Neural cell (in vitro differentiated cells): Measurements from ENCODE around the gene ADGRA1. TPM values are rescaled to one million over a fixed set of nuclear protein-coding genes. Genes with fewer than 3 reads are reported as not detected.
"Not testable (repeated sequence)": the region's sequence is repeated elsewhere in the genome, so short reads cannot be mapped to it uniquely, and the experiment has no call there.

Experiments
- H2AFZ ChIP-seq: fragments of 200-600, 300-800 bp; sonication (generic), shearing (Covaris generic); 2 replicates; pipeline ENCODE4 v1.6.0; 2014; ENCODE audit warnings: low read depth, mild to moderate bottlenecking, antibody characterized with exemption, low read length, moderate library complexity
- H3F3A ChIP-seq: fragments of 200-600 bp; shearing (Covaris generic); 2 replicates; pipeline ENCODE4 v1.6.1; 2016; ENCODE audit warnings: mild to moderate bottlenecking, moderate library complexity, mixed read lengths, antibody characterized with exemption, low read length; ENCODE audit not compliant: insufficient read depth, poor library complexity, severe bottlenecking
- H3K27ac ChIP-seq: fragments of 200-600, 300-800 bp; sonication (generic), shearing (Covaris generic); 2 replicates; pipeline ENCODE4 v1.5.1; 2014; ENCODE audit warnings: mild to moderate bottlenecking, low read length, moderate library complexity
- H3K27me3 ChIP-seq: fragments of 300-800, 200-600 bp; sonication (generic), shearing (Covaris generic); 2 replicates; pipeline ENCODE4 v1.6.0; 2014; ENCODE audit warnings: mild to moderate bottlenecking, low read depth, low read length, moderate library complexity; ENCODE audit not compliant: insufficient read depth
- H3K36me3 ChIP-seq: fragments of 300-800, 200-600 bp; sonication (generic), shearing (Covaris generic); 2 replicates; pipeline ENCODE4 v1.5.1; 2014; ENCODE audit warnings: mild to moderate bottlenecking, antibody characterized with exemption, low read length, moderate library complexity; ENCODE audit not compliant: insufficient read depth
- H3K4me2 ChIP-seq: fragments of 300-800, 200-600 bp; sonication (generic), shearing (Covaris generic); 2 replicates; pipeline ENCODE4 v1.6.0; 2014; ENCODE audit warnings: mild to moderate bottlenecking, low read length
- H3K4me3 ChIP-seq: fragments of 300-800, 200-600 bp; sonication (generic), shearing (Covaris generic); 2 replicates; pipeline ENCODE4 v1.5.1; 2014; ENCODE audit warnings: mild to moderate bottlenecking, low read length, moderate library complexity
- H3K79me2 ChIP-seq: fragments of 200-600 bp; shearing (Covaris generic); replicated peaks from 2 replicates; pipeline ENCODE4 v1.6.0; 2014; ENCODE audit warnings: mild to moderate bottlenecking, low read length, moderate library complexity; ENCODE audit not compliant: insufficient read depth
- H3K9ac ChIP-seq: fragments of 300-800, 200-600 bp; sonication (generic), shearing (Covaris generic); 2 replicates; pipeline ENCODE4 v1.6.1; 2016; ENCODE audit warnings: mild to moderate bottlenecking, low read length, mixed read lengths
- H3K9me2 ChIP-seq: fragments of 200-600 bp; shearing (Covaris generic); 2 replicates; pipeline ENCODE4 v1.6.1; 2016; ENCODE audit warnings: mild to moderate bottlenecking, low read length, mixed read lengths; ENCODE audit not compliant: insufficient read depth
- H3K9me3 ChIP-seq: fragments of 200-600, 300-800 bp; sonication (generic), shearing (Covaris generic); 2 replicates; pipeline ENCODE4 v1.6.1; 2016; ENCODE audit warnings: mild to moderate bottlenecking, mixed run types, low read length, moderate library complexity, mixed read lengths
- H4K20me1 ChIP-seq: fragments of 200-600 bp; shearing (Covaris generic); 2 replicates; pipeline ENCODE4 v1.6.1; 2016; ENCODE audit warnings: mild to moderate bottlenecking, mixed run types; ENCODE audit not compliant: insufficient read depth
- EP300 ChIP-seq: fragments of 450-650 bp; conservative IDR thresholded peaks from 2 replicates; pipeline ENCODE4 v1.6.1; 2014; ENCODE audit warnings: antibody characterized with exemption, mild to moderate bottlenecking, moderate library complexity; ENCODE audit not compliant: poor library complexity, severe bottlenecking
- EZH2 ChIP-seq: fragments of 200-600, 300-800 bp; shearing (Covaris generic), sonication (generic); IDR thresholded peaks from 2 replicates; pipeline ENCODE4 v1.6.1; 2014; ENCODE audit warnings: antibody characterized with exemption, low read length, borderline replicate concordance, mild to moderate bottlenecking; ENCODE audit not compliant: insufficient read depth, poor library complexity, severe bottlenecking
- MXI1 ChIP-seq: fragments of 450-650 bp; conservative IDR thresholded peaks from 2 replicates; pipeline ENCODE4 v1.6.1; 2014; ENCODE audit warnings: antibody characterized with exemption, mild to moderate bottlenecking; ENCODE audit not compliant: poor library complexity, severe bottlenecking
- POLR2AphosphoS5 ChIP-seq: IDR thresholded peaks from 2 replicates; pipeline ENCODE4 v1.6.1; 2012
- RAD21 ChIP-seq: fragments of 450-650 bp; conservative IDR thresholded peaks from 2 replicates; pipeline ENCODE4 v1.6.1; 2014; ENCODE audit warnings: antibody characterized with exemption, mild to moderate bottlenecking, moderate library complexity
- REST ChIP-seq: IDR thresholded peaks from 2 replicates; pipeline ENCODE4 v1.6.1; 2012; ENCODE audit warnings: borderline replicate concordance
- SMC3 ChIP-seq: fragments of 450-650 bp; conservative IDR thresholded peaks from 2 replicates; pipeline ENCODE4 v1.6.1; 2014; ENCODE audit warnings: antibody characterized with exemption, mild to moderate bottlenecking, moderate library complexity; ENCODE audit not compliant: poor library complexity
- TAF1 ChIP-seq: IDR thresholded peaks from 2 replicates; pipeline ENCODE4 v1.6.1; 2012; ENCODE audit warnings: low read depth
- polyA plus RNA-seq: library from polyadenylated mRNA; depleted of rRNA; stranded (reverse); fragments of >200 nt; gene quantifications from 2 replicates; pipeline ENCODE4 v1.2.3, GENCODE V29; 2014
- TF ChIP-seq, protein P1 (sequence below): fragments of 450-650 bp; IDR thresholded peaks from 2 replicates; pipeline ENCODE4 v1.5.1; 2014; ENCODE audit warnings: antibody characterized with exemption, mild to moderate bottlenecking, moderate library complexity; ENCODE audit not compliant: poor library complexity, severe bottlenecking

ADGRA1 gene
- polyA plus RNA-seq, 1 donor from 2014 or later, result 2.2 TPM

DNA sequence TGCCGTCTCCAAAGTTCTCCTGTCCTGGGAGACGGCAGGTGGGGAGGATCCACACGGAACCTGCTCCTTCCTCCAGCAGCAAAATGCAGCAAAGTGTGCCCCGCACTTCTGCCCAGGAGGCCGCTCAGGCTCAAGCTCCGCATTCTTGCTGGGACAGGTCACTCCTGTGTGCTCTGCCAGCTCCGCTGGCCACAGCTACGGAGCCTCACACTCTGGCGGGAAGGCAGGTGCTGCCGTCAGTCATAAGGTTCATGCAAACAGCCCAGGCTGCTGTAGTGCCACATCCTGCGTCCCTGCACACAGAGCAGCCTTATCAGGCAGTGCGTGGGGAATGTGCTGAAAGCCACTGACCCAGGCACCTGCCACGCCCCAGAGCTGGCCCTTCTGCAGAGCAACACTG lies 22.4 kb downstream of the ADGRA1 start:
- Histone ChIP-seq H2AFZ (no peak overlapping the region), H3K27ac (no peak overlapping the region), H3K36me3 (no peaks in the 10 kb centered on the region), H3K9me2 (no peaks in the 10 kb centered on the region), H3K9me3 (peaks cover 21% of the 10 kb centered on the region), H3F3A (no peaks in the 10 kb centered on the region), H3K4me3 (no peak overlapping the region), H3K79me2 (no peaks in the 10 kb centered on the region), H3K9ac (no peak overlapping the region), H4K20me1 (no peaks in the 10 kb centered on the region), H3K27me3 (no peaks in the 10 kb centered on the region), H3K4me2 (no peak overlapping the region)
- TF ChIP-seq RAD21 (no peak), SMC3 (no peak)

DNA sequence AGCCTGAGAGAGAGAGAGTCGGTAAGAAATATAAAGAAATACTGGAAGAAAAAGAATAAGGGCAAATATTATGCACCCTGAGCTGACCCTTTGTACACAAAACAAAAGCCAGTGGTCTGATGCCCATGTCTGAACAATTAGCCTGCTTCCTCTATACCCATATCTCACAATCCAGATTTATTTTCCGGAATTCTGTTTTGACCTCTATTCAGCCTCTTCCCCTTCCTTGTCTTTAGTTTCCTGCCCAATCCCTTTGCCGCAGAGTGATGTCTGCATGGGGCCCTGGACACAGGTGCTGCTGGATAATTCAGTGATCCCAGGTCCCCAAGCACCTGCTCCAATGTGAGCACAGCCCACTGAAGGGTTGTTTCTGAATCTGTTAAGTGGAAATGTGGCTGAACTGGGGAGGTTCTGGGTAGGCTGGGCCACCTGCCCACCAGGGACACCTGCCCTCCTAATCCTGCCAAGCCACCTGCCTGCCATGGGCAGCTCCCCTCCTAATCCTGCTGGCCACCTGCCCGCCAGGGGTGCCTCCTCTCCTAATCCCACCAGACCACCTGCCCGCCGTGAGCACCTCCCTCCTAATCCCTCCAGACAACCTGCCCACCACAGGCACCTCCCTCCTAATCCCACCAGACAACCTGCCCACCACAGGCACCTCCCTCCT lies 23.0 kb downstream of the ADGRA1 start:
- no peaks in the 10 kb centered on the region for H3K79me2 ChIP-seq
- H3K27me3 ChIP-seq, result no peaks in the 10 kb centered on the region
- TF ChIP-seq EZH2, result no peak
- H3K9me2 ChIP-seq, result no peaks in the 10 kb centered on the region
- no peak overlapping the region for H2AFZ ChIP-seq
- H4K20me1 ChIP-seq, result no peaks in the 10 kb centered on the region
- H3K36me3 ChIP-seq, result no peaks in the 10 kb centered on the region
- no peak overlapping the region for H3K9ac ChIP-seq
- no peaks in the 10 kb centered on the region for H3F3A ChIP-seq
- H3K27ac ChIP-seq, result no peak overlapping the region
- no peak overlapping the region for H3K4me3 ChIP-seq
- H3K4me2 ChIP-seq, result no peak overlapping the region
- H3K9me3 ChIP-seq, result peaks cover 21% of the 10 kb centered on the region

- not testable (repeated sequence) for H3K4me2 ChIP-seq, H3K27me3 ChIP-seq, H3K9me2 ChIP-seq, H3K4me3 ChIP-seq, H3K79me2 ChIP-seq, H3K9ac ChIP-seq, H3K36me3 ChIP-seq, H3F3A ChIP-seq, H3K27ac ChIP-seq, H4K20me1 ChIP-seq, H2AFZ ChIP-seq
- H3K9me3 ChIP-seq, result peaks cover 16% of the 10 kb centered on the region
These were observed 23.9 kb downstream of the ADGRA1 start for GRCh38 chr10:133111640-133112039.

- Histone ChIP-seq H3F3A (no peaks in the 10 kb centered on the region), H4K20me1 (no peaks in the 10 kb centered on the region), H3K4me2 (no peak overlapping the region), H3K27me3 (no peaks in the 10 kb centered on the region), H3K27ac (no peak overlapping the region), H3K9me3 (peaks cover 7% of the 10 kb centered on the region), H3K36me3 (no peaks in the 10 kb centered on the region), H2AFZ (no peak overlapping the region), H3K4me3 (no peak overlapping the region), H3K79me2 (no peaks in the 10 kb centered on the region), H3K9me2 (no peaks in the 10 kb centered on the region), H3K9ac (no peak overlapping the region)
- no peak for TF ChIP-seq MXI1
- no peak for TF ChIP-seq RAD21
- TF ChIP-seq EP300, result no peak
- no peak for TF ChIP-seq TAF1
- TF ChIP-seq, protein P1, sequence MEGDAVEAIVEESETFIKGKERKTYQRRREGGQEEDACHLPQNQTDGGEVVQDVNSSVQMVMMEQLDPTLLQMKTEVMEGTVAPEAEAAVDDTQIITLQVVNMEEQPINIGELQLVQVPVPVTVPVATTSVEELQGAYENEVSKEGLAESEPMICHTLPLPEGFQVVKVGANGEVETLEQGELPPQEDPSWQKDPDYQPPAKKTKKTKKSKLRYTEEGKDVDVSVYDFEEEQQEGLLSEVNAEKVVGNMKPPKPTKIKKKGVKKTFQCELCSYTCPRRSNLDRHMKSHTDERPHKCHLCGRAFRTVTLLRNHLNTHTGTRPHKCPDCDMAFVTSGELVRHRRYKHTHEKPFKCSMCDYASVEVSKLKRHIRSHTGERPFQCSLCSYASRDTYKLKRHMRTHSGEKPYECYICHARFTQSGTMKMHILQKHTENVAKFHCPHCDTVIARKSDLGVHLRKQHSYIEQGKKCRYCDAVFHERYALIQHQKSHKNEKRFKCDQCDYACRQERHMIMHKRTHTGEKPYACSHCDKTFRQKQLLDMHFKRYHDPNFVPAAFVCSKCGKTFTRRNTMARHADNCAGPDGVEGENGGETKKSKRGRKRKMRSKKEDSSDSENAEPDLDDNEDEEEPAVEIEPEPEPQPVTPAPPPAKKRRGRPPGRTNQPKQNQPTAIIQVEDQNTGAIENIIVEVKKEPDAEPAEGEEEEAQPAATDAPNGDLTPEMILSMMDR, result no peak
- no peak for TF ChIP-seq POLR2AphosphoS5
- TF ChIP-seq REST, result no peak
- TF ChIP-seq SMC3, result no peak
- TF ChIP-seq EZH2, result no peak
These were observed 25.6 kb downstream of the ADGRA1 start for GRCh38 chr10:133113146-133113830.
